Hair follicle dermal papilla cell (primary cell): ENCODE measurements around the gene RBM18. TPM values are rescaled to one million over a fixed set of nuclear protein-coding genes. Genes with fewer than 3 reads are reported as not detected.

Experiments used
- total RNA-seq: library from RNA; depleted of rRNA; stranded (reverse); fragments of >200 nt; gene quantifications from 2 replicates; pipeline ENCODE4 v1.2.3, GENCODE V29; 2012

Gene RBM18
- 10.0 and 11.4 TPM in 2 replicates for total RNA-seq

GRCh38 chr9:122264360-122265148 lies at the start of gene RBM18, which contains the start of gene MRRF:
RBM18 (minus strand) TSS chr9:122264840; CDS start chr9:122261492, 3,348 bp downstream.
MRRF (plus strand) TSS chr9:122264882; CDS start chr9:122270892, 6,010 bp downstream.

GRCh38 chr9:122228568-122229484 lies 35.8 kb downstream of the RBM18 start, which contains the start of gene LHX6:
LHX6 (minus strand) TSS chr9:122228957; CDS start chr9:122228740, 217 bp downstream.

Other genes with a start within 250 kb of the RBM18 start
- gene TTLL11, start 171.5 kb downstream of the RBM18 start, total RNA-seq = 9.0 and 10.2 TPM in 2 replicates
- gene NDUFA8, start 105.1 kb downstream of the RBM18 start, total RNA-seq = 13.1 and 15.7 TPM in 2 replicates
- gene MORN5, start 104.9 kb downstream of the RBM18 start, total RNA-seq = not detected in 2 replicates
- gene LHX6, start 35.9 kb downstream of the RBM18 start, total RNA-seq = not detected in 2 replicates
- 30.3 and 36.4 TPM in 2 replicates for gene MRRF, start within 50 bp of the RBM18 start, total RNA-seq
- gene PTGS1, start 106.2 kb upstream of the RBM18 start, total RNA-seq = 14.2 and 22.7 TPM in 2 replicates
- not detected in 2 replicates for gene OR1J1, start 213.1 kb upstream of the RBM18 start, total RNA-seq
- gene OR1J2, start 246.0 kb upstream of the RBM18 start, total RNA-seq = 0.24 and 0.32 TPM in 2 replicates